ENCODE measurements around the gene XYLT1. TPM values are rescaled to one million over a fixed set of nuclear protein-coding genes. Genes with fewer than 3 reads are reported as not detected.

XYLT1 gene
- total and polyA plus RNA-seq, 10 of the 15 experiments (the other 5 are each of a cell fraction or from before 2014, with no cell fraction given) = 0.88 to 14.8 (median 5.8) TPM

DNA sequence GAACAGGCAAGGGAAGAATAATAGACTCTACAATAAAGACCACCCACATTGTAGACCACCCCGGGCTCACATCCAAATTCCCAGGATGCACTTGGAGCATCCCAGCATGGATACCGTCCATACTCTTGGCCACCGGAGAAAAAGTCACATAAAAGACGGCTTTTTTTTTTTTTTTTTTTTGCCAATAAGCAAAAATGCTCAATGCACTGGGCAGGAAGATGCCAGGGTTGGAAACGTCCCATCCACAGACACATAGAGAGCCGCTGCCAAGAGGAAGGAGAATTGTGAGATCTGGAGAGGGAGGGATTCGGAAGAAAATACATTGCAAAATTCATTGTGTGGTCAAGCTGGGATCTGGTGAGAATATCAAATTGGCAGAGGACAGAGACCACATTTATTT lies 286.7 kb downstream of the XYLT1 start:
- intact Hi-C loops (cut with micrococcal nuclease; ENCODE audit: unreplicated experiment) = no loop called here
- POLR2A ChIA-PET = no interaction called here
- TF ChIP-seq RELB (IDR thresholded peaks at IDR 0.05; ENCODE audit: low read depth) (no peak), CBX3 (IDR thresholded peaks at IDR 0.05; ENCODE audit: borderline replicate concordance, low read depth) (no peak), STAT1 (conservative IDR thresholded peaks at IDR 0.05) (no peak), GATAD2B (conservative IDR thresholded peaks at IDR 0.05; ENCODE audit: low read depth) (no peak), SREBF1 (IDR thresholded peaks at IDR 0.05; ENCODE audit: low read length) (no peak), SMAD1 (IDR thresholded peaks at IDR 0.05; ENCODE audit: low read depth, partially characterized antibody) (no peak), DPF2 (IDR thresholded peaks at IDR 0.05) (no peak)
- TF ChIP-seq, protein P1, sequence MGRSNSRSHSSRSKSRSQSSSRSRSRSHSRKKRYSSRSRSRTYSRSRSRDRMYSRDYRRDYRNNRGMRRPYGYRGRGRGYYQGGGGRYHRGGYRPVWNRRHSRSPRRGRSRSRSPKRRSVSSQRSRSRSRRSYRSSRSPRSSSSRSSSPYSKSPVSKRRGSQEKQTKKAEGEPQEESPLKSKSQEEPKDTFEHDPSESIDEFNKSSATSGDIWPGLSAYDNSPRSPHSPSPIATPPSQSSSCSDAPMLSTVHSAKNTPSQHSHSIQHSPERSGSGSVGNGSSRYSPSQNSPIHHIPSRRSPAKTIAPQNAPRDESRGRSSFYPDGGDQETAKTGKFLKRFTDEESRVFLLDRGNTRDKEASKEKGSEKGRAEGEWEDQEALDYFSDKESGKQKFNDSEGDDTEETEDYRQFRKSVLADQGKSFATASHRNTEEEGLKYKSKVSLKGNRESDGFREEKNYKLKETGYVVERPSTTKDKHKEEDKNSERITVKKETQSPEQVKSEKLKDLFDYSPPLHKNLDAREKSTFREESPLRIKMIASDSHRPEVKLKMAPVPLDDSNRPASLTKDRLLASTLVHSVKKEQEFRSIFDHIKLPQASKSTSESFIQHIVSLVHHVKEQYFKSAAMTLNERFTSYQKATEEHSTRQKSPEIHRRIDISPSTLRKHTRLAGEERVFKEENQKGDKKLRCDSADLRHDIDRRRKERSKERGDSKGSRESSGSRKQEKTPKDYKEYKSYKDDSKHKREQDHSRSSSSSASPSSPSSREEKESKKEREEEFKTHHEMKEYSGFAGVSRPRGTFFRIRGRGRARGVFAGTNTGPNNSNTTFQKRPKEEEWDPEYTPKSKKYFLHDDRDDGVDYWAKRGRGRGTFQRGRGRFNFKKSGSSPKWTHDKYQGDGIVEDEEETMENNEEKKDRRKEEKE (IDR thresholded peaks at IDR 0.05) = no peak
- TF ChIP-seq, protein P2, sequence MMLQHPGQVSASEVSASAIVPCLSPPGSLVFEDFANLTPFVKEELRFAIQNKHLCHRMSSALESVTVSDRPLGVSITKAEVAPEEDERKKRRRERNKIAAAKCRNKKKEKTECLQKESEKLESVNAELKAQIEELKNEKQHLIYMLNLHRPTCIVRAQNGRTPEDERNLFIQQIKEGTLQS (IDR thresholded peaks at IDR 0.05; ENCODE audit: borderline replicate concordance, extremely low read depth, low read depth, low read length) = no peak
- TF ChIP-seq, protein P3, sequence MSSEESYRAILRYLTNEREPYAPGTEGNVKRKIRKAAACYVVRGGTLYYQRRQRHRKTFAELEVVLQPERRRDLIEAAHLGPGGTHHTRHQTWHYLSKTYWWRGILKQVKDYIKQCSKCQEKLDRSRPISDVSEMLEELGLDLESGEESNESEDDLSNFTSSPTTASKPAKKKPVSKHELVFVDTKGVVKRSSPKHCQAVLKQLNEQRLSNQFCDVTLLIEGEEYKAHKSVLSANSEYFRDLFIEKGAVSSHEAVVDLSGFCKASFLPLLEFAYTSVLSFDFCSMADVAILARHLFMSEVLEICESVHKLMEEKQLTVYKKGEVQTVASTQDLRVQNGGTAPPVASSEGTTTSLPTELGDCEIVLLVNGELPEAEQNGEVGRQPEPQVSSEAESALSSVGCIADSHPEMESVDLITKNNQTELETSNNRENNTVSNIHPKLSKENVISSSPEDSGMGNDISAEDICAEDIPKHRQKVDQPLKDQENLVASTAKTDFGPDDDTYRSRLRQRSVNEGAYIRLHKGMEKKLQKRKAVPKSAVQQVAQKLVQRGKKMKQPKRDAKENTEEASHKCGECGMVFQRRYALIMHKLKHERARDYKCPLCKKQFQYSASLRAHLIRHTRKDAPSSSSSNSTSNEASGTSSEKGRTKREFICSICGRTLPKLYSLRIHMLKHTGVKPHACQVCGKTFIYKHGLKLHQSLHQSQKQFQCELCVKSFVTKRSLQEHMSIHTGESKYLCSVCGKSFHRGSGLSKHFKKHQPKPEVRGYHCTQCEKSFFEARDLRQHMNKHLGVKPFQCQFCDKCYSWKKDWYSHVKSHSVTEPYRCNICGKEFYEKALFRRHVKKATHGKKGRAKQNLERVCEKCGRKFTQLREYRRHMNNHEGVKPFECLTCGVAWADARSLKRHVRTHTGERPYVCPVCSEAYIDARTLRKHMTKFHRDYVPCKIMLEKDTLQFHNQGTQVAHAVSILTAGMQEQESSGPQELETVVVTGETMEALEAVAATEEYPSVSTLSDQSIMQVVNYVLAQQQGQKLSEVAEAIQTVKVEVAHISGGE (CRISPR knock-in tag; IDR thresholded peaks at IDR 0.05) = no peak
- TF ChIP-seq, protein P4, sequence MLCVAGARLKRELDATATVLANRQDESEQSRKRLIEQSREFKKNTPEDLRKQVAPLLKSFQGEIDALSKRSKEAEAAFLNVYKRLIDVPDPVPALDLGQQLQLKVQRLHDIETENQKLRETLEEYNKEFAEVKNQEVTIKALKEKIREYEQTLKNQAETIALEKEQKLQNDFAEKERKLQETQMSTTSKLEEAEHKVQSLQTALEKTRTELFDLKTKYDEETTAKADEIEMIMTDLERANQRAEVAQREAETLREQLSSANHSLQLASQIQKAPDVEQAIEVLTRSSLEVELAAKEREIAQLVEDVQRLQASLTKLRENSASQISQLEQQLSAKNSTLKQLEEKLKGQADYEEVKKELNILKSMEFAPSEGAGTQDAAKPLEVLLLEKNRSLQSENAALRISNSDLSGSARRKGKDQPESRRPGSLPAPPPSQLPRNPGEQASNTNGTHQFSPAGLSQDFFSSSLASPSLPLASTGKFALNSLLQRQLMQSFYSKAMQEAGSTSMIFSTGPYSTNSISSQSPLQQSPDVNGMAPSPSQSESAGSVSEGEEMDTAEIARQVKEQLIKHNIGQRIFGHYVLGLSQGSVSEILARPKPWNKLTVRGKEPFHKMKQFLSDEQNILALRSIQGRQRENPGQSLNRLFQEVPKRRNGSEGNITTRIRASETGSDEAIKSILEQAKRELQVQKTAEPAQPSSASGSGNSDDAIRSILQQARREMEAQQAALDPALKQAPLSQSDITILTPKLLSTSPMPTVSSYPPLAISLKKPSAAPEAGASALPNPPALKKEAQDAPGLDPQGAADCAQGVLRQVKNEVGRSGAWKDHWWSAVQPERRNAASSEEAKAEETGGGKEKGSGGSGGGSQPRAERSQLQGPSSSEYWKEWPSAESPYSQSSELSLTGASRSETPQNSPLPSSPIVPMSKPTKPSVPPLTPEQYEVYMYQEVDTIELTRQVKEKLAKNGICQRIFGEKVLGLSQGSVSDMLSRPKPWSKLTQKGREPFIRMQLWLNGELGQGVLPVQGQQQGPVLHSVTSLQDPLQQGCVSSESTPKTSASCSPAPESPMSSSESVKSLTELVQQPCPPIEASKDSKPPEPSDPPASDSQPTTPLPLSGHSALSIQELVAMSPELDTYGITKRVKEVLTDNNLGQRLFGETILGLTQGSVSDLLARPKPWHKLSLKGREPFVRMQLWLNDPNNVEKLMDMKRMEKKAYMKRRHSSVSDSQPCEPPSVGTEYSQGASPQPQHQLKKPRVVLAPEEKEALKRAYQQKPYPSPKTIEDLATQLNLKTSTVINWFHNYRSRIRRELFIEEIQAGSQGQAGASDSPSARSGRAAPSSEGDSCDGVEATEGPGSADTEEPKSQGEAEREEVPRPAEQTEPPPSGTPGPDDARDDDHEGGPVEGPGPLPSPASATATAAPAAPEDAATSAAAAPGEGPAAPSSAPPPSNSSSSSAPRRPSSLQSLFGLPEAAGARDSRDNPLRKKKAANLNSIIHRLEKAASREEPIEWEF (IDR thresholded peaks at IDR 0.05; ENCODE audit: insufficient replicate concordance, low read depth, low read length) = no peak

More for the DNA sequence above, 286.7 kb downstream of the XYLT1 start:
- Histone ChIP-seq H3K27ac (ENCODE audit: control insufficient read depth, insufficient read depth) (no peak overlapping the region), H3K4me1 (ENCODE audit: control insufficient read depth, insufficient read depth, low read length) (no peaks in the 10 kb centered on the region), H2AFZ (ENCODE audit: control insufficient read depth, low read depth, low read length) (no peak overlapping the region), H3K4me2 (ENCODE audit: control insufficient read depth, insufficient read depth) (no peak overlapping the region), H3K9ac (ENCODE audit: control insufficient read depth, insufficient read depth, low read length) (no peak overlapping the region), H3K27me3 (replicated peaks in 1 of 2; ENCODE audit: control insufficient read depth in 2 of 2, insufficient read depth in 2 of 2, low read length in 1 of 2) (no peaks in the 10 kb centered on the region), H4K20me1 (ENCODE audit: control insufficient read depth, insufficient read depth) (no peaks in the 10 kb centered on the region), H3K36me3 (ENCODE audit: control insufficient read depth in 2 of 2, insufficient read depth in 2 of 2, low read length in 1 of 2) (no peaks in the 10 kb centered on the region; a peak in 1 of 4 replicates), H3K79me2 (ENCODE audit: control insufficient read depth, insufficient read depth, low read length) (no peaks in the 10 kb centered on the region), H3K4me3 (no peak overlapping the region), H3K9me3 (replicated peaks; ENCODE audit: control insufficient read depth, insufficient read depth, low read length) (no peaks in the 10 kb centered on the region)
- no TSS peak for BruUV-seq (replicated peaks)
- ChIA-PET SMC1A (ENCODE audit: uncharacterized antibody, unreplicated experiment) (no interaction called here), CTCF (no interaction called here), RAD21 (ENCODE audit: unreplicated experiment) (no interaction called here)
- no peak for DNase-seq (ENCODE audit: low read depth, low spot score)
- in situ Hi-C loops (cut with MboI) = no loop called here
- 56% methylated on average over 7 of the region's 7 CpGs for WGBS (ENCODE audit: insufficient coverage, insufficient replicate concordance, low lambda C conversion rate, missing lambda C conversion rate)
- ATAC-seq = no peak
- no peak for FAIRE-seq

Data from GM12878 (cell line).